Heart left ventricle (tissue), 16 donors: ENCODE measurements around the gene AHCYL1. TPM values are rescaled to one million over a fixed set of nuclear protein-coding genes. Genes with fewer than 3 reads are reported as not detected.
A peak's percentile ranks its signal among the peaks of the same experiment; 100 is the strongest.

Experiments
- ATAC-seq, 4 donors: fragments of 200-7000 bp; cut with Tn5 transposase; one replicate each; pipeline ENCODE4 v1.9.1; 2020 to 2022; ENCODE audit warnings: moderate library complexity in 4 of 4, mild to moderate bottlenecking in 3 of 4, moderate number of reproducible peaks in 1 of 4
- DNase-seq, 5 donors: peaks; one replicate each; pipeline ENCODE4 v3.0.0-alpha.2; 2020
- H3K27ac ChIP-seq, 12 donors: fragments of 200-600 bp; sonication (generic) in 4 of 12; one replicate each; pipeline versions ENCODE4 v1.5.0 to v1.8.0; 2016 to 2022; ENCODE audit warnings: mild to moderate bottlenecking in 2 of 12
- H3K27me3 ChIP-seq, 9 donors: fragments of 200-600 bp; sonication (generic) in 2 of 9; one replicate each; pipeline versions ENCODE4 v1.5.1 to v1.8.0; 2016 to 2022; ENCODE audit warnings: mild to moderate bottlenecking in 3 of 9
- H3K36me3 ChIP-seq, 9 donors: fragments of 200-600 bp; sonication (generic) in 2 of 9; one replicate each; pipeline versions ENCODE4 v1.5.0 to v1.8.0; 2018 to 2022; ENCODE audit warnings: mild to moderate bottlenecking in 2 of 9
- H3K4me1 ChIP-seq, 12 donors: fragments of 200-600 bp; sonication (generic) in 4 of 12; one replicate each; pipeline versions ENCODE4 v1.5.0 to v1.8.0; 2016 to 2022; ENCODE audit warnings: mild to moderate bottlenecking in 3 of 12
- H3K4me3 ChIP-seq, 12 donors: fragments of 200-600 bp; sonication (generic) in 4 of 12; one replicate each; pipeline versions ENCODE4 v1.5.0 to v1.8.0; 2017 to 2022; ENCODE audit warnings: mild to moderate bottlenecking in 9 of 12, moderate library complexity in 4 of 12
- H3K9me3 ChIP-seq, 12 donors: fragments of 200-600 bp; sonication (generic) in 4 of 12; one replicate each; pipeline versions ENCODE4 v1.5.0 to v1.8.0; 2016 to 2022; ENCODE audit warnings: mild to moderate bottlenecking in 1 of 12
- POLR2A ChIP-seq, 2 donors: fragments of 450-650 bp; IDR thresholded peaks; one replicate each; pipeline ENCODE4 v1.6.1; 2017; ENCODE audit warnings: antibody characterized with exemption in 2 of 2, mild to moderate bottlenecking in 2 of 2, moderate library complexity in 2 of 2
- WGBS, 4 donors: extraction: QIAGEN DNeasy Blood & Tissue Kit in 2 of 4; methylation state at CpG; one replicate each; pipeline versions ENCODE4 v1.1.5 to v1.1.7; 2013 to 2018; 5-methylcytosine and 5-hydroxymethylcytosine counted together
- intact Hi-C, 10 donors: fragments of 100-400 bp; cut with DNase I; formaldehyde crosslinking; loops; one replicate each; pipeline versions ENCODE4 v1.11.1 to v1.14.2; 2022
- polyA plus RNA-seq, 2 donors: library from polyadenylated mRNA; stranded (reverse); fragments of 200-250 nt; gene quantifications; one replicate each; pipeline ENCODE4 v1.2.3, GENCODE V29; 2013
- total RNA-seq, 9 donors: library from RNA; depleted of rRNA in 2 of 9; stranded (reverse); fragments of >200 nt in 2 of 9; fragmentation: NEBNext Ultra II Directional in 3 of 9; extraction: Animal tissue kit (Norgen Biotek cat#: 25700) in 3 of 9; gene quantifications; one replicate each; pipeline versions ENCODE4 v1.1.0 to v1.2.4, GENCODE V29; 2016 to 2023
- TF ChIP-seq, protein P1 (sequence below), 12 donors: fragments of 200-600 bp; sonication (generic) in 4 of 12; IDR thresholded peaks; one replicate each; pipeline versions ENCODE4 v1.5.0 to v1.8.0; 2018 to 2022; ENCODE audit warnings: antibody characterized with exemption in 12 of 12, mild to moderate bottlenecking in 5 of 12
- donor health status: ischemic (EF 13 %, LVEDD 7.1; RV severe dilation, severe dysfunction).
- donor health status: healthy with polysubstance abuse.
- donor health status: DM: no; HTN: yes; CAD: no.
- donor health status: DM: no; HTN: no; CAD: no.
- donor health status: ischemic (EF 25% LVEDD 6.9; RV normal size, moderate dysfunction).
- donor health status: ischemic (EF 25% LVEDD 5.7; RV mildly dilated, moderate dysfunction).
- donor health status: healthy.
- donor health status: DM: yes; HTN: yes; CAD: no.
- donor health status: ischemic (EF 35%, LVEDD 5.7; RV mildly dilated, moderate dysfunction).
- donor health status: nonischemic (EF 11% LVEDD 7.7; RV severe dilation, severe dysfunction).
- donor health status: DM: yes; HTN: yes; CAD: no.
- donor health status: PGD.
- donor health status: ischemic (EF 29% LVEDD 5.4; RV normal size, mild dysfunction).
- donor health status: nonischemic (EF 23%, LVEDD 6.1; RV moderate dilation, normal function).

Gene AHCYL1
- total and polyA plus RNA-seq, 11 donors, result 23.8 to 56.7 (median 42.1) TPM

DNA sequence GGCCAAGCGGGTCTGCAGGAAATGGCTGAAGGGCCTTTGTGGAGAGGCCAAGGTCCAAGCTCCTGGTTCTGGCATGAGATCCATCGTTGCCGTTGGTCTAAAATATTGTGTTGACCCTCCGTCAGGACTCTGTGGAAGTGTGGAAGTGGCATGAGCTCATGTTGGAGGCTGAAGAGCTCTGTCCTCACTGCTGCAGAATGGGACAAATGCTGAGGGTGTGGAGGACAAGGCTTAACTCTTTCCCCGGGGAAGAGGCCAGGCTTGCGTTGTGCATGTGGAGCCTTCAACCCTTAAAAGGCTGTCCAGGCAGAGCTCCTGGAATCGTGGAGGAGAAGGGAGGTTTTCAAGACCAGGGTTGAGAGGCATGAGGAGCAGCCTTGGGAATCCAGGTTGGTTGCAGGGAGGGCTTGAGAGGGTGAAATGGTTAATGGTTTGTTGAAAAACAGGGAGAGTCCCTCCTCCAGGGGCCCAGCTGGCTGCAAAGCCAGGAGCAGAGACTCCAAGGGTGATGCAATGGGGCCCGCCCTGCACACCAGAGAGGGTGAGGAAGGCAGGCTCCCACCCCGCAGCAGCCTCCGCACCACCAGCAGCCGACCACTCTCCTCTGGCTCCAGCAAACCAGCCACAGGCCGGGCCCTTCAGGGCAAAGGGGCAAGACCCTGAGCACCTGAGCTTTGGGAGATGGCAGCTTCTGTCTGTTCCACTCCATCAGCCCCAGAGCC is 6.7 kb upstream of the AHCYL1 start:
- intact Hi-C loops, result loop anchor here in 1 of 10 donors (5.0 kb wide), 1 partner anchor 191 kb away; no protein-coding TSS in a partner anchor
- WGBS, 4 donors, result 84 to 94% (median 87%) methylated on average over 9 to 12 of the region's 12 CpGs
- H3K4me1 ChIP-seq, result peaks cover 0 to 40% (median 16%) of the 10 kb centered on the region in 12 donors
- DNase-seq, result peak in 3 of 5 donors; percentile 54 to 79 (median 67)
- no peak overlapping the region for H3K4me3 ChIP-seq
- no peaks in the 10 kb centered on the region for H3K27me3 ChIP-seq
- TF ChIP-seq, protein P1, sequence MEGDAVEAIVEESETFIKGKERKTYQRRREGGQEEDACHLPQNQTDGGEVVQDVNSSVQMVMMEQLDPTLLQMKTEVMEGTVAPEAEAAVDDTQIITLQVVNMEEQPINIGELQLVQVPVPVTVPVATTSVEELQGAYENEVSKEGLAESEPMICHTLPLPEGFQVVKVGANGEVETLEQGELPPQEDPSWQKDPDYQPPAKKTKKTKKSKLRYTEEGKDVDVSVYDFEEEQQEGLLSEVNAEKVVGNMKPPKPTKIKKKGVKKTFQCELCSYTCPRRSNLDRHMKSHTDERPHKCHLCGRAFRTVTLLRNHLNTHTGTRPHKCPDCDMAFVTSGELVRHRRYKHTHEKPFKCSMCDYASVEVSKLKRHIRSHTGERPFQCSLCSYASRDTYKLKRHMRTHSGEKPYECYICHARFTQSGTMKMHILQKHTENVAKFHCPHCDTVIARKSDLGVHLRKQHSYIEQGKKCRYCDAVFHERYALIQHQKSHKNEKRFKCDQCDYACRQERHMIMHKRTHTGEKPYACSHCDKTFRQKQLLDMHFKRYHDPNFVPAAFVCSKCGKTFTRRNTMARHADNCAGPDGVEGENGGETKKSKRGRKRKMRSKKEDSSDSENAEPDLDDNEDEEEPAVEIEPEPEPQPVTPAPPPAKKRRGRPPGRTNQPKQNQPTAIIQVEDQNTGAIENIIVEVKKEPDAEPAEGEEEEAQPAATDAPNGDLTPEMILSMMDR (IDR thresholded peaks at IDR 0.05), result no peak
- TF ChIP-seq POLR2A (IDR thresholded peaks at IDR 0.05), result no peak
- no peaks in the 10 kb centered on the region for H3K9me3 ChIP-seq
- no peaks in the 10 kb centered on the region for H3K36me3 ChIP-seq
- peak; percentile 56 to 77 (median 70) for ATAC-seq
- H3K27ac ChIP-seq, result peak overlapping the region in 9 of 12 donors; percentile 5 to 73 (median 50)

DNA sequence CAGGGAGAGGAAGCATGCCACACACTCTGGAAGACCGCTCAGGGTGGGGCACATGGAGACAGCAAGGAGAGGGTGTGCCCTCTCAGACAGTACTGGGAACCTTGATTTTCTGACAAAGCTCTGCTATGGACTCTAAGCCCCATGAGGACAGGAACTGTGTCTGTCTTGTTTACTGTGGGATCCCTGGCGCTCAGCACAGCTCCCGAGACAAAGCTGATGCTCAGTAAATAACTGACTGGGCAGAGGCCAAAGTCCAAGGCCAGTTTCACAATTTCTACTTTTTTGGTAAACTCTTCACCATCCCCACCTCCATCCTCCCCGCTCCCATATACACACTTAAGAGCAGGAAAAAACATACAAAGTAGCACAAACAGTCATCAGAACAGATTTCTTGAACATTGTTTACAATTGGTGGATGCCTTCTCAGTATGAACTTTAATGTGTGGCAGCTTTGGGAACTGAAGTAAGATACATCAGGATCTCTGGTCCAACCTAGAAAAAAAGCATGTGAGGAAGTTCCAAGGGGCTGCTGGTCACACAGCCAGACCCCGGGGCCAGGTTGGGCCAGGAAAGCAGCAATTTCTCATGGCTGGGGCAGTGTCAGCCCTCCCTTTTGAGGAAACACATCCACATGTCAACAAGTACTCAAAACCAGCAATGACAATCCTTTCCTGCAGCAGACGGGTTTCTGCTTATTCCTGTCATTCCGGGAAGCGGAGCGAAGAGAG is 5.6 kb upstream of the AHCYL1 start:
- Histone ChIP-seq H3K9me3 (no peaks in the 10 kb centered on the region), H3K4me1 (peaks cover 0 to 48% (median 23%) of the 10 kb centered on the region in 12 donors), H3K27me3 (no peaks in the 10 kb centered on the region), H3K36me3 (no peaks in the 10 kb centered on the region), H3K27ac (peak overlapping the region in 4 of 12 donors; percentile 40 to 60 (median 50)), H3K4me3 (no peak overlapping the region)
- DNase-seq (no peak), ATAC-seq (no peak)
- 65 to 79% (median 71%) methylated on average over 9 of the region's 9 CpGs for WGBS, 4 donors
- no peak for TF ChIP-seq POLR2A (IDR thresholded peaks at IDR 0.05)
- TF ChIP-seq, protein P1 (IDR thresholded peaks at IDR 0.05), result no peak
- intact Hi-C loops, result loop anchor here in 1 of 10 donors (5.0 kb wide), 1 partner anchor 192 kb away; no protein-coding TSS in a partner anchor

DNA sequence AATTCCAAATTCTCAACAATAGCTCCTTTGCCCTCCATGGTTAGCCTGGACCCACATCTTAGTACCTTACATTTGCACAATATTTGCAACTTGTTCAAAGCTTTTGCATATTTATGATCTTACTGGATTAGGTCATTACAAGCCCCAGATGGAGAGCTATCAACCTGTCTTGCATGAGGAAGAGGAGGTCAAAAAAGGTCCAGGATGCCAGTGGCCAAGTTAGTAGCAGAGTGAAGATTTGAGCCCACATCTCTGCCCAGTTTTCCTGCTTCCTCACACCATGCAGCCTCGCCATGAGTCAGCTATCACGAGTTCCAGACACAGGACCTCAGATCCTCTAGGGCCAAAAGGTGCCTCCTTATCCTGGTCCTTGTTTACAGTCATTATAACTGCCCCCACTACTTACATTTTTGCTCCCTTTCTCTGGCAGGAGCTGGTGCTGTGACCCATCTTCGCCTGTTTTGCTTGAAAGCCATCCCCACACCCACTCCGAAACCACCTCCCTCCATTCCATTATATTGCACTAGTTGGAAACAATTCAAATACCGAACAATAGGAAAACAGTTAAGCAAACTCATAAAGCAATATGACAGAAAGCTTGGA is 5.0 kb upstream of the AHCYL1 start:
- no peak overlapping the region for H3K4me3 ChIP-seq
- H3K36me3 ChIP-seq, result no peaks in the 10 kb centered on the region
- no peak for TF ChIP-seq POLR2A (IDR thresholded peaks at IDR 0.05)
- TF ChIP-seq, protein P1 (IDR thresholded peaks at IDR 0.05), result no peak
- WGBS, 4 donors, result 47 to 65% (median 56%) methylated on average over 5 of the region's 5 CpGs
- H3K9me3 ChIP-seq, result no peaks in the 10 kb centered on the region
- H3K4me1 ChIP-seq, result peaks cover 0 to 52% (median 27%) of the 10 kb centered on the region in 12 donors
- H3K27ac ChIP-seq, result no peak overlapping the region
- DNase-seq (no peak), ATAC-seq (no peak)
- intact Hi-C loops, result loop anchor here (1.0 to 10.0 kb wide), 10 partner anchors 52 to 435 kb away; partner anchors contain the start of genes GNAI3 (in 6 of the 10) and CSF1 (in 5 of the 10)
- H3K27me3 ChIP-seq, result no peaks in the 10 kb centered on the region
